Liver (tissue), 9 donors: ENCODE measurements around the gene CBFA2T2. TPM values are rescaled to one million over a fixed set of nuclear protein-coding genes. Genes with fewer than 3 reads are reported as not detected.

Experiments used
- DNase-seq: peaks from one replicate; pipeline ENCODE4 v3.0.0-alpha.2; 2017; ENCODE audit warnings: low spot score
- H3K27ac ChIP-seq, 2 donors: one replicate each; pipeline ENCODE4 v1.7.0; 2013; ENCODE audit warnings: inconsistent platforms in 2 of 2, low read length in 2 of 2, control low read depth in 1 of 2, low read depth in 1 of 2, mild to moderate bottlenecking in 1 of 2
- H3K27me3 ChIP-seq, 4 donors: one replicate each; pipeline versions ENCODE4 v1.6.1 to v1.7.0; 2013; ENCODE audit warnings: low read length in 3 of 4, inconsistent platforms in 1 of 4, mild to moderate bottlenecking in 1 of 4, moderate library complexity in 1 of 4; ENCODE audit not compliant: control insufficient read depth in 4 of 4, insufficient read depth in 4 of 4
- H3K36me3 ChIP-seq, 4 donors: one replicate each; pipeline versions ENCODE4 v1.6.1 to v1.7.0; 2013; ENCODE audit warnings: low read length in 3 of 4, mild to moderate bottlenecking in 3 of 4, low read depth in 1 of 4, moderate library complexity in 1 of 4; ENCODE audit not compliant: control insufficient read depth in 4 of 4, insufficient read depth in 3 of 4
- H3K4me1 ChIP-seq, 4 donors: one replicate each; pipeline versions ENCODE4 v1.6.1 to v1.7.0; 2013; ENCODE audit warnings: low read length in 3 of 4, mild to moderate bottlenecking in 3 of 4, moderate library complexity in 1 of 4; ENCODE audit not compliant: control insufficient read depth in 4 of 4, insufficient read depth in 4 of 4
- H3K4me3 ChIP-seq, 3 donors: one replicate each; pipeline versions ENCODE4 v1.6.1 to v1.7.0; 2013; ENCODE audit warnings: low read length in 3 of 3, control low read depth in 1 of 3, low read depth in 1 of 3, mild to moderate bottlenecking in 1 of 3
- H3K9ac ChIP-seq, 2 donors: one replicate each; pipeline ENCODE4 v1.7.0; 2013; ENCODE audit warnings: low read length in 2 of 2, mild to moderate bottlenecking in 2 of 2, moderate library complexity in 2 of 2, control low read depth in 1 of 2, low read depth in 1 of 2
- H3K9me3 ChIP-seq, 4 donors: one replicate each; pipeline versions ENCODE4 v1.6.1 to v1.7.0; 2013; ENCODE audit warnings: low read length in 3 of 4; ENCODE audit not compliant: control insufficient read depth in 4 of 4
- EGR1 ChIP-seq, 2 donors: IDR thresholded peaks; 2 replicates each; pipeline ENCODE4 v1.6.1; 2016 to 2018; ENCODE audit warnings: antibody characterized with exemption in 2 of 2, low read depth in 2 of 2
- FOXA1 ChIP-seq: IDR thresholded peaks from 2 replicates; pipeline ENCODE4 v1.6.1; 2016; ENCODE audit warnings: antibody characterized with exemption
- FOXA2 ChIP-seq: IDR thresholded peaks from 2 replicates; pipeline ENCODE4 v1.6.1; 2016; ENCODE audit warnings: antibody characterized with exemption
- GABPA ChIP-seq, 2 donors: IDR thresholded peaks in 1 of 2; conservative IDR thresholded peaks in 1 of 2; 2 replicates each; pipeline ENCODE4 v1.6.1; 2016; ENCODE audit warnings: antibody characterized with exemption in 2 of 2, mild to moderate bottlenecking in 1 of 2, moderate library complexity in 1 of 2
- HNF4A ChIP-seq, 2 donors: conservative IDR thresholded peaks; 2 replicates each; pipeline ENCODE4 v1.6.1; 2016; ENCODE audit warnings: antibody characterized with exemption in 2 of 2, mild to moderate bottlenecking in 2 of 2
- HNF4G ChIP-seq: IDR thresholded peaks from 2 replicates; pipeline ENCODE4 v1.6.1; 2016; ENCODE audit warnings: antibody characterized with exemption
- JUND ChIP-seq, 2 donors: IDR thresholded peaks; 2 replicates each; pipeline ENCODE4 v1.6.1; 2016; ENCODE audit warnings: antibody characterized with exemption in 2 of 2
- NR2F2 ChIP-seq: IDR thresholded peaks from 2 replicates; pipeline ENCODE4 v1.6.1; 2016; ENCODE audit warnings: antibody characterized with exemption
- RAD21 ChIP-seq, 2 donors: IDR thresholded peaks; 2 replicates each; pipeline ENCODE4 v1.6.1; 2016; ENCODE audit warnings: antibody characterized with exemption in 2 of 2, mild to moderate bottlenecking in 2 of 2
- RXRA ChIP-seq, 2 donors: IDR thresholded peaks; 2 replicates each; pipeline ENCODE4 v1.6.1; 2017 to 2018; ENCODE audit warnings: antibody characterized with exemption in 2 of 2, mild to moderate bottlenecking in 1 of 2
- SP1 ChIP-seq: IDR thresholded peaks from 2 replicates; pipeline ENCODE4 v1.6.1; 2018; ENCODE audit warnings: antibody characterized with exemption, mild to moderate bottlenecking
- TAF1 ChIP-seq: conservative IDR thresholded peaks from 2 replicates; pipeline ENCODE4 v1.6.1; 2016; ENCODE audit warnings: antibody characterized with exemption, mild to moderate bottlenecking
- WGBS: extraction: QIAGEN DNeasy Blood & Tissue Kit; methylation state at CpG from one replicate; pipeline ENCODE4 v1.1.7; 2013; 5-methylcytosine and 5-hydroxymethylcytosine counted together
- polyA plus RNA-seq, 2 donors: library from polyadenylated mRNA; stranded (reverse) in 1 of 2; unstranded in 1 of 2; fragments of 200-250 nt in 1 of 2; fragments of >200 nt in 1 of 2; fragmentation: Nextera tagmentation in 1 of 2; extraction: Ambion mirVana in 1 of 2; gene quantifications; one replicate each; pipeline versions ENCODE4 v1.2.1 to v1.2.3, GENCODE V29; 2013 to 2015
- total RNA-seq, 2 donors: library from RNA; depleted of rRNA; stranded (reverse); fragments of >200 nt; gene quantifications; one replicate each; pipeline ENCODE4 v1.2.3, GENCODE V29; 2014
- TF ChIP-seq, protein P1 (sequence below): IDR thresholded peaks from 2 replicates; pipeline ENCODE4 v1.6.1; 2016; ENCODE audit warnings: antibody characterized with exemption
- TF ChIP-seq, protein P2 (sequence below): IDR thresholded peaks from 2 replicates; pipeline ENCODE4 v1.6.1; 2016; ENCODE audit warnings: antibody characterized with exemption, mild to moderate bottlenecking
- TF ChIP-seq, protein P3 (sequence below): fragments of 150-350 bp; IDR thresholded peaks from 2 replicates; pipeline ENCODE4 v1.5.1; 2017; ENCODE audit warnings: improper control_type of control experiment, low read depth, low read length; ENCODE audit not compliant: missing input control
- TF ChIP-seq, protein P4 (sequence below): IDR thresholded peaks from 2 replicates; pipeline ENCODE4 v1.6.1; 2016; ENCODE audit warnings: antibody characterized with exemption
- donor health status: healthy.
- donor health status: healthy.
- donor health status: healthy.
- donor health status: healthy.
- donor health status: healthy.

Gene CBFA2T2
- total and polyA plus RNA-seq, 4 donors, result 2.0 to 5.5 (median 5.3) TPM

DNA sequence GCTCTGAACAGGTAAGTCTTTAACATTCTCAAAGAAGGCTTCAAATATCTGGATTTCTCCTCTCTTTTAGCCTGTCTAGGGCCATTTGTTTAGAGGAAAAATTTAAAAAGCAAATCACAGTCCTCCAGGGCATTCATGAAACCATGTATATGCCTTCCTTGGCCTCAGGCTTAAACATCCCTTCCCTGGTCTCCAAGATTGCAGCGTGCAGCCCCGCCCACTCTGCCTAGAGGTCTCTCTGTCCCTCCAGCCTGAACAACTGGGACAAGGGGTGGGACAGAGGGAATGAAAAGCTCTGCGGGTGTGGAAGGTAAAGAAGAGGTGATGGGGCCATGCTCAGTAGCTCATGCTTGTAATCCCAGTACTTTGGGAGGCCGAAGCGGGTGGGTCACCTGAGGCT is 9.8 kb upstream of the CBFA2T2 start:
- H3K4me1 ChIP-seq, result no peaks in the 10 kb centered on the region
- 92% methylated on average over 5 of the region's 5 CpGs for WGBS
- TF ChIP-seq GABPA (IDR thresholded peaks at IDR 0.05 in 1 of 2, conservative IDR thresholded peaks at IDR 0.05 in 1 of 2) (no peak), RAD21 (IDR thresholded peaks at IDR 0.05) (no peak), EGR1 (IDR thresholded peaks at IDR 0.05; ENCODE audit: low read depth in 2 of 2) (no peak), RXRA (IDR thresholded peaks at IDR 0.05) (no peak), HNF4G (no peak), JUND (IDR thresholded peaks at IDR 0.05) (no peak)
- TF ChIP-seq, protein P1, sequence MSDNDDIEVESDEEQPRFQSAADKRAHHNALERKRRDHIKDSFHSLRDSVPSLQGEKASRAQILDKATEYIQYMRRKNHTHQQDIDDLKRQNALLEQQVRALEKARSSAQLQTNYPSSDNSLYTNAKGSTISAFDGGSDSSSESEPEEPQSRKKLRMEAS, result no peak
- TF ChIP-seq, protein P2, sequence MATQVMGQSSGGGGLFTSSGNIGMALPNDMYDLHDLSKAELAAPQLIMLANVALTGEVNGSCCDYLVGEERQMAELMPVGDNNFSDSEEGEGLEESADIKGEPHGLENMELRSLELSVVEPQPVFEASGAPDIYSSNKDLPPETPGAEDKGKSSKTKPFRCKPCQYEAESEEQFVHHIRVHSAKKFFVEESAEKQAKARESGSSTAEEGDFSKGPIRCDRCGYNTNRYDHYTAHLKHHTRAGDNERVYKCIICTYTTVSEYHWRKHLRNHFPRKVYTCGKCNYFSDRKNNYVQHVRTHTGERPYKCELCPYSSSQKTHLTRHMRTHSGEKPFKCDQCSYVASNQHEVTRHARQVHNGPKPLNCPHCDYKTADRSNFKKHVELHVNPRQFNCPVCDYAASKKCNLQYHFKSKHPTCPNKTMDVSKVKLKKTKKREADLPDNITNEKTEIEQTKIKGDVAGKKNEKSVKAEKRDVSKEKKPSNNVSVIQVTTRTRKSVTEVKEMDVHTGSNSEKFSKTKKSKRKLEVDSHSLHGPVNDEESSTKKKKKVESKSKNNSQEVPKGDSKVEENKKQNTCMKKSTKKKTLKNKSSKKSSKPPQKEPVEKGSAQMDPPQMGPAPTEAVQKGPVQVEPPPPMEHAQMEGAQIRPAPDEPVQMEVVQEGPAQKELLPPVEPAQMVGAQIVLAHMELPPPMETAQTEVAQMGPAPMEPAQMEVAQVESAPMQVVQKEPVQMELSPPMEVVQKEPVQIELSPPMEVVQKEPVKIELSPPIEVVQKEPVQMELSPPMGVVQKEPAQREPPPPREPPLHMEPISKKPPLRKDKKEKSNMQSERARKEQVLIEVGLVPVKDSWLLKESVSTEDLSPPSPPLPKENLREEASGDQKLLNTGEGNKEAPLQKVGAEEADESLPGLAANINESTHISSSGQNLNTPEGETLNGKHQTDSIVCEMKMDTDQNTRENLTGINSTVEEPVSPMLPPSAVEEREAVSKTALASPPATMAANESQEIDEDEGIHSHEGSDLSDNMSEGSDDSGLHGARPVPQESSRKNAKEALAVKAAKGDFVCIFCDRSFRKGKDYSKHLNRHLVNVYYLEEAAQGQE, result no peak
- no peak overlapping the region for H3K4me3 ChIP-seq
- no peaks in the 10 kb centered on the region for H3K9me3 ChIP-seq
- no peaks in the 10 kb centered on the region for H3K36me3 ChIP-seq
- no peak overlapping the region for H3K9ac ChIP-seq
- DNase-seq, result no peak
- no peak overlapping the region for H3K27ac ChIP-seq
- H3K27me3 ChIP-seq, result no peaks in the 10 kb centered on the region

DNA sequence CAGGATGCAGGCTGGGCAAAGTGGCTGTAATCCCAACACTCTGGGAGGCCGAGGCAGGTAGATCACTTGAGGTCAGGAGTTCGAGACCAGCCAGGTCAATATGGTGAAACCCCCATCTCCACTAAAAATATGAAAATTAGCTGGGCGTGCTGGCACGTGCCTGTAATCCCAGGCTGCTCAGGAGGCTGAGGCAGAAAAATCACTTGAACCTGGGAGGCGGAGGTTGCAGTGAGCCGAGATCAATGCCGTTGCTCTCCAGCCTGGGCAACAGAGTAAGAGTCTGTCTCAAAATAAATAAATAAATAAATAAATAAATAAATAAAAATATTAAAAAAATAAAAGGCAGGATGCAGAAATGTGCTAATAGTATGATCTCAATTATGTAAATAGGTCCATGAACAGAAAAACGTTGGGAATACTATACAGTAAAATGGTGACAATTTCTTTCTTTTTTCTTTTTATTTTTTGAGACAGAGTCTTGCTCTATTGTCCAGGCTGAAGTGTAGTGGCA is 8.4 kb upstream of the CBFA2T2 start:
- WGBS, result 94% methylated on average over 8 of the region's 8 CpGs
- H3K9ac ChIP-seq, result no peak overlapping the region

DNA sequence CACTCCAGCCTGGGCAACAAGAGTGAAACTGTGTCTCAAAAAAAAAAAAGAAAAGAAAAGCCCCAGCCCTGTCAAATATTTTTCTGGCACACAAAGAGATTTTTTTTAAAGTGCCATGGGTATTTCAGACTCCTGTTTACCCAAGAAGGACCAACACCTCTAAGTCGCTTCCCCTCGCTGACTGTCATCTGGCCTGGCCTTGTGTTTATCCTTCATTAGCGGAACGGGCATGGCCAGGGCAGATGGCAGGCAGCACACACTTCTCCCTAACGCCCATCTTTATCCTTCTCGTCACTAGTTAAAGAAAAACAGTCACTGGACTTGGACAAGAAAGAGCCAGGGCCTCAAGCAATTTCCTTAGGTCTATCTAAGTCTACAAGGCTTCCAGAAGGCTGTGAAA is 7.3 kb upstream of the CBFA2T2 start:
- Histone ChIP-seq H3K27me3 (no peaks in the 10 kb centered on the region), H3K36me3 (no peaks in the 10 kb centered on the region), H3K9me3 (no peaks in the 10 kb centered on the region), H3K4me3 (no peak overlapping the region), H3K9ac (no peak overlapping the region), H3K27ac (no peak overlapping the region), H3K4me1 (no peaks in the 10 kb centered on the region)
- no peak for DNase-seq
- 89% methylated on average over 6 of the region's 6 CpGs for WGBS
- TF ChIP-seq TAF1 (no peak), SP1 (no peak), RXRA (IDR thresholded peaks at IDR 0.05) (no peak), EGR1 (IDR thresholded peaks at IDR 0.05; ENCODE audit: low read depth in 2 of 2) (no peak), GABPA (IDR thresholded peaks at IDR 0.05 in 1 of 2, conservative IDR thresholded peaks at IDR 0.05 in 1 of 2) (no peak), FOXA1 (no peak), RAD21 (IDR thresholded peaks at IDR 0.05) (no peak), FOXA2 (no peak), NR2F2 (no peak)
- TF ChIP-seq, protein P3, sequence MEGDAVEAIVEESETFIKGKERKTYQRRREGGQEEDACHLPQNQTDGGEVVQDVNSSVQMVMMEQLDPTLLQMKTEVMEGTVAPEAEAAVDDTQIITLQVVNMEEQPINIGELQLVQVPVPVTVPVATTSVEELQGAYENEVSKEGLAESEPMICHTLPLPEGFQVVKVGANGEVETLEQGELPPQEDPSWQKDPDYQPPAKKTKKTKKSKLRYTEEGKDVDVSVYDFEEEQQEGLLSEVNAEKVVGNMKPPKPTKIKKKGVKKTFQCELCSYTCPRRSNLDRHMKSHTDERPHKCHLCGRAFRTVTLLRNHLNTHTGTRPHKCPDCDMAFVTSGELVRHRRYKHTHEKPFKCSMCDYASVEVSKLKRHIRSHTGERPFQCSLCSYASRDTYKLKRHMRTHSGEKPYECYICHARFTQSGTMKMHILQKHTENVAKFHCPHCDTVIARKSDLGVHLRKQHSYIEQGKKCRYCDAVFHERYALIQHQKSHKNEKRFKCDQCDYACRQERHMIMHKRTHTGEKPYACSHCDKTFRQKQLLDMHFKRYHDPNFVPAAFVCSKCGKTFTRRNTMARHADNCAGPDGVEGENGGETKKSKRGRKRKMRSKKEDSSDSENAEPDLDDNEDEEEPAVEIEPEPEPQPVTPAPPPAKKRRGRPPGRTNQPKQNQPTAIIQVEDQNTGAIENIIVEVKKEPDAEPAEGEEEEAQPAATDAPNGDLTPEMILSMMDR, result no peak
- TF ChIP-seq, protein P4, sequence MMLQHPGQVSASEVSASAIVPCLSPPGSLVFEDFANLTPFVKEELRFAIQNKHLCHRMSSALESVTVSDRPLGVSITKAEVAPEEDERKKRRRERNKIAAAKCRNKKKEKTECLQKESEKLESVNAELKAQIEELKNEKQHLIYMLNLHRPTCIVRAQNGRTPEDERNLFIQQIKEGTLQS, result no peak
- TF ChIP-seq, protein P2, result no peak
- TF ChIP-seq, protein P1, result no peak

More for the DNA sequence above, 8.4 kb upstream of the CBFA2T2 start:
- Histone ChIP-seq H3K4me3 (no peak overlapping the region), H3K36me3 (no peaks in the 10 kb centered on the region), H3K4me1 (no peaks in the 10 kb centered on the region), H3K27me3 (no peaks in the 10 kb centered on the region), H3K27ac (no peak overlapping the region), H3K9me3 (no peaks in the 10 kb centered on the region)
- TF ChIP-seq, protein P4, result no peak
- TF ChIP-seq HNF4A (conservative IDR thresholded peaks at IDR 0.05), result no peak
- no peak for TF ChIP-seq FOXA1
- TF ChIP-seq EGR1 (IDR thresholded peaks at IDR 0.05; ENCODE audit: low read depth in 2 of 2), result no peak
- DNase-seq, result no peak
